ENCODE measurements around the gene ANKS1B.

DNA sequence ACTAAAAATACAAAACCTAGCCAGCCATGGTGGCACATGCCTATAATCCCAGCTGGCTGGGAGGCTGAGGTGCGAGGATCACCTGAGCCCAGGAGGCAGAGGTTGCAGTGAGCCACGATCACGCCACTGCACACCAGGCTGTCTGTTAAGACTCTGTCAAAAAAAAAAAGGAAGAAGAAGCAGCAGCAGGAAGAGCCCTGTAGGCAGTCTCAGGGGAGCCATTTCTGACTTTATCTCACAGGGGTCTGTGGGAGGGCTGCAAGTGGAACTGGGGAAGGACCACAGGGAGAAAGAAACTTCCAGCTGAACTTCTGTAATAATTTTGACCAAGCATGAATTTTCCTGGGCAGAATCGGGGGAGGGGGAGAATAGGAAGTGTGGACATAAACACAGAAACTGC, 304.5 kb downstream of the ANKS1B start:
- TF ChIP-seq, protein P1, sequence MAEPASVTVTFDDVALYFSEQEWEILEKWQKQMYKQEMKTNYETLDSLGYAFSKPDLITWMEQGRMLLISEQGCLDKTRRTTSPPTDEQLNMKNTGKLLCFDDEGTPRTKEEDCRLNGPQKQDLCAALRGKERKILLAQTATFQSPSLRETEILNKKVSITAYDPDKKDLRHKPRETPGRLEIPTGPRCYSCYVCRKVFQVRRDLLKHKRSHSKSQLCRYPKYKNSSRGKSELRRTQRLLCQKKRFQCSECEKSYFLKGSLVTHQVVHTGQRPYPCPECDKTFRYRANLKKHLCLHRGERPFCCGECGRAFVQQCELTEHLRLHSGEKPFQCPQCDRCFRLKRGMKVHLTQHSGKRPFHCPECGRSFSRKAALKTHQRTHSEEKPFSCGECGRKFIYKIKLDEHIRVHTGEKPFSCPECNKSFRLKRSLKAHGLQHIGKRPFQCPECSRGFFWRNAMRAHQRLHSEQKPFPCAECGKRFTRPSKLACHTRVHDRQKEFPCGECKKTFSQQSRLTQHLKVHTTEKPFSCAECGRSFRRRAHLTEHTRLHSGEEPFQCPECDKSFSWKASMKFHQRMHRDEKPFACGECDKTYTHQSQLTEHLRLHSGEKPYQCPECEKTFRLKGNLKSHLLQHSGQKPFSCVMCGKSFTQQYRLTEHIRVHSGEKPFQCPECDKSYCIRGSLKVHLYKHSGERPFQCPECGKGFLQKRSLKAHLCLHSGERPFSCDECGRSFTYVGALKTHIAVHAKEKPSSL (CRISPR knock-in tag; conservative IDR thresholded peaks at IDR 0.05) = no peak
- TF ChIP-seq TEAD4 (CRISPR knock-in tag; IDR thresholded peaks at IDR 0.05) = no peak
- TF ChIP-seq, protein P2, sequence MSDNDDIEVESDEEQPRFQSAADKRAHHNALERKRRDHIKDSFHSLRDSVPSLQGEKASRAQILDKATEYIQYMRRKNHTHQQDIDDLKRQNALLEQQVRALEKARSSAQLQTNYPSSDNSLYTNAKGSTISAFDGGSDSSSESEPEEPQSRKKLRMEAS (CRISPR knock-in tag; IDR thresholded peaks at IDR 0.05) = no peak
- TF ChIP-seq, protein P3, sequence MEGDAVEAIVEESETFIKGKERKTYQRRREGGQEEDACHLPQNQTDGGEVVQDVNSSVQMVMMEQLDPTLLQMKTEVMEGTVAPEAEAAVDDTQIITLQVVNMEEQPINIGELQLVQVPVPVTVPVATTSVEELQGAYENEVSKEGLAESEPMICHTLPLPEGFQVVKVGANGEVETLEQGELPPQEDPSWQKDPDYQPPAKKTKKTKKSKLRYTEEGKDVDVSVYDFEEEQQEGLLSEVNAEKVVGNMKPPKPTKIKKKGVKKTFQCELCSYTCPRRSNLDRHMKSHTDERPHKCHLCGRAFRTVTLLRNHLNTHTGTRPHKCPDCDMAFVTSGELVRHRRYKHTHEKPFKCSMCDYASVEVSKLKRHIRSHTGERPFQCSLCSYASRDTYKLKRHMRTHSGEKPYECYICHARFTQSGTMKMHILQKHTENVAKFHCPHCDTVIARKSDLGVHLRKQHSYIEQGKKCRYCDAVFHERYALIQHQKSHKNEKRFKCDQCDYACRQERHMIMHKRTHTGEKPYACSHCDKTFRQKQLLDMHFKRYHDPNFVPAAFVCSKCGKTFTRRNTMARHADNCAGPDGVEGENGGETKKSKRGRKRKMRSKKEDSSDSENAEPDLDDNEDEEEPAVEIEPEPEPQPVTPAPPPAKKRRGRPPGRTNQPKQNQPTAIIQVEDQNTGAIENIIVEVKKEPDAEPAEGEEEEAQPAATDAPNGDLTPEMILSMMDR (IDR thresholded peaks at IDR 0.05) = no peak
- TF ChIP-seq, protein P4, sequence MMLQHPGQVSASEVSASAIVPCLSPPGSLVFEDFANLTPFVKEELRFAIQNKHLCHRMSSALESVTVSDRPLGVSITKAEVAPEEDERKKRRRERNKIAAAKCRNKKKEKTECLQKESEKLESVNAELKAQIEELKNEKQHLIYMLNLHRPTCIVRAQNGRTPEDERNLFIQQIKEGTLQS (CRISPR knock-in tag; conservative IDR thresholded peaks at IDR 0.05) = no peak
- TF ChIP-seq, protein P5, sequence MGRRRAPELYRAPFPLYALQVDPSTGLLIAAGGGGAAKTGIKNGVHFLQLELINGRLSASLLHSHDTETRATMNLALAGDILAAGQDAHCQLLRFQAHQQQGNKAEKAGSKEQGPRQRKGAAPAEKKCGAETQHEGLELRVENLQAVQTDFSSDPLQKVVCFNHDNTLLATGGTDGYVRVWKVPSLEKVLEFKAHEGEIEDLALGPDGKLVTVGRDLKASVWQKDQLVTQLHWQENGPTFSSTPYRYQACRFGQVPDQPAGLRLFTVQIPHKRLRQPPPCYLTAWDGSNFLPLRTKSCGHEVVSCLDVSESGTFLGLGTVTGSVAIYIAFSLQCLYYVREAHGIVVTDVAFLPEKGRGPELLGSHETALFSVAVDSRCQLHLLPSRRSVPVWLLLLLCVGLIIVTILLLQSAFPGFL (CRISPR knock-in tag; IDR thresholded peaks at IDR 0.05; ENCODE audit: borderline replicate concordance) = no peak
- no peak for TF ChIP-seq MXD4 (CRISPR knock-in tag; IDR thresholded peaks at IDR 0.05; ENCODE audit: borderline replicate concordance)
- no peak for TF ChIP-seq NR3C1 (CRISPR knock-in tag; conservative IDR thresholded peaks at IDR 0.05; ENCODE audit: low read depth)
- TF ChIP-seq, protein P6, sequence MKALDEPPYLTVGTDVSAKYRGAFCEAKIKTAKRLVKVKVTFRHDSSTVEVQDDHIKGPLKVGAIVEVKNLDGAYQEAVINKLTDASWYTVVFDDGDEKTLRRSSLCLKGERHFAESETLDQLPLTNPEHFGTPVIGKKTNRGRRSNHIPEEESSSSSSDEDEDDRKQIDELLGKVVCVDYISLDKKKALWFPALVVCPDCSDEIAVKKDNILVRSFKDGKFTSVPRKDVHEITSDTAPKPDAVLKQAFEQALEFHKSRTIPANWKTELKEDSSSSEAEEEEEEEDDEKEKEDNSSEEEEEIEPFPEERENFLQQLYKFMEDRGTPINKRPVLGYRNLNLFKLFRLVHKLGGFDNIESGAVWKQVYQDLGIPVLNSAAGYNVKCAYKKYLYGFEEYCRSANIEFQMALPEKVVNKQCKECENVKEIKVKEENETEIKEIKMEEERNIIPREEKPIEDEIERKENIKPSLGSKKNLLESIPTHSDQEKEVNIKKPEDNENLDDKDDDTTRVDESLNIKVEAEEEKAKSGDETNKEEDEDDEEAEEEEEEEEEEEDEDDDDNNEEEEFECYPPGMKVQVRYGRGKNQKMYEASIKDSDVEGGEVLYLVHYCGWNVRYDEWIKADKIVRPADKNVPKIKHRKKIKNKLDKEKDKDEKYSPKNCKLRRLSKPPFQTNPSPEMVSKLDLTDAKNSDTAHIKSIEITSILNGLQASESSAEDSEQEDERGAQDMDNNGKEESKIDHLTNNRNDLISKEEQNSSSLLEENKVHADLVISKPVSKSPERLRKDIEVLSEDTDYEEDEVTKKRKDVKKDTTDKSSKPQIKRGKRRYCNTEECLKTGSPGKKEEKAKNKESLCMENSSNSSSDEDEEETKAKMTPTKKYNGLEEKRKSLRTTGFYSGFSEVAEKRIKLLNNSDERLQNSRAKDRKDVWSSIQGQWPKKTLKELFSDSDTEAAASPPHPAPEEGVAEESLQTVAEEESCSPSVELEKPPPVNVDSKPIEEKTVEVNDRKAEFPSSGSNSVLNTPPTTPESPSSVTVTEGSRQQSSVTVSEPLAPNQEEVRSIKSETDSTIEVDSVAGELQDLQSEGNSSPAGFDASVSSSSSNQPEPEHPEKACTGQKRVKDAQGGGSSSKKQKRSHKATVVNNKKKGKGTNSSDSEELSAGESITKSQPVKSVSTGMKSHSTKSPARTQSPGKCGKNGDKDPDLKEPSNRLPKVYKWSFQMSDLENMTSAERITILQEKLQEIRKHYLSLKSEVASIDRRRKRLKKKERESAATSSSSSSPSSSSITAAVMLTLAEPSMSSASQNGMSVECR (CRISPR knock-in tag; IDR thresholded peaks at IDR 0.05; ENCODE audit: borderline replicate concordance) = no peak
- no peak for TF ChIP-seq ZNF263 (CRISPR knock-in tag; IDR thresholded peaks at IDR 0.05; ENCODE audit: low read depth)
- TF ChIP-seq IRF2 (CRISPR knock-in tag; IDR thresholded peaks at IDR 0.05; ENCODE audit: borderline replicate concordance, low read depth) = no peak
